Liver (tissue), 3 donors: ENCODE measurements around the gene KIF6.

Experiments
- EGR1 ChIP-seq, 2 donors: IDR thresholded peaks; 2 replicates each; pipeline ENCODE4 v1.6.1; 2016 to 2018; ENCODE audit warnings: antibody characterized with exemption in 2 of 2, low read depth in 2 of 2
- GABPA ChIP-seq, 2 donors: IDR thresholded peaks in 1 of 2; conservative IDR thresholded peaks in 1 of 2; 2 replicates each; pipeline ENCODE4 v1.6.1; 2016; ENCODE audit warnings: antibody characterized with exemption in 2 of 2, mild to moderate bottlenecking in 1 of 2, moderate library complexity in 1 of 2
- HNF4A ChIP-seq, 2 donors: conservative IDR thresholded peaks; 2 replicates each; pipeline ENCODE4 v1.6.1; 2016; ENCODE audit warnings: antibody characterized with exemption in 2 of 2, mild to moderate bottlenecking in 2 of 2
- JUND ChIP-seq, 2 donors: IDR thresholded peaks; 2 replicates each; pipeline ENCODE4 v1.6.1; 2016; ENCODE audit warnings: antibody characterized with exemption in 2 of 2
- RAD21 ChIP-seq, 2 donors: IDR thresholded peaks; 2 replicates each; pipeline ENCODE4 v1.6.1; 2016; ENCODE audit warnings: antibody characterized with exemption in 2 of 2, mild to moderate bottlenecking in 2 of 2
- RXRA ChIP-seq, 2 donors: IDR thresholded peaks; 2 replicates each; pipeline ENCODE4 v1.6.1; 2017 to 2018; ENCODE audit warnings: antibody characterized with exemption in 2 of 2, mild to moderate bottlenecking in 1 of 2
- TAF1 ChIP-seq: conservative IDR thresholded peaks from 2 replicates; pipeline ENCODE4 v1.6.1; 2016; ENCODE audit warnings: antibody characterized with exemption, mild to moderate bottlenecking
- YY1 ChIP-seq: IDR thresholded peaks from 2 replicates; pipeline ENCODE4 v1.6.1; 2016; ENCODE audit warnings: antibody characterized with exemption, mild to moderate bottlenecking
- TF ChIP-seq, protein P1 (sequence below): fragments of 150-350 bp; IDR thresholded peaks from 2 replicates; pipeline ENCODE4 v1.5.1; 2017; ENCODE audit warnings: improper control_type of control experiment, low read depth, low read length; ENCODE audit not compliant: missing input control
- TF ChIP-seq, protein P2 (sequence below): IDR thresholded peaks from 2 replicates; pipeline ENCODE4 v1.6.1; 2016; ENCODE audit warnings: antibody characterized with exemption
- TF ChIP-seq, protein P3 (sequence below): IDR thresholded peaks from 2 replicates; pipeline ENCODE4 v1.6.1; 2016; ENCODE audit warnings: antibody characterized with exemption, mild to moderate bottlenecking
- TF ChIP-seq, protein P4 (sequence below): IDR thresholded peaks from 2 replicates; pipeline ENCODE4 v1.6.1; 2016; ENCODE audit warnings: antibody characterized with exemption
- TF ChIP-seq, protein P5 (sequence below): IDR thresholded peaks from 2 replicates; pipeline ENCODE4 v1.6.1; 2016; ENCODE audit warnings: antibody characterized with exemption
- donor health status: healthy.
- donor health status: healthy.

DNA sequence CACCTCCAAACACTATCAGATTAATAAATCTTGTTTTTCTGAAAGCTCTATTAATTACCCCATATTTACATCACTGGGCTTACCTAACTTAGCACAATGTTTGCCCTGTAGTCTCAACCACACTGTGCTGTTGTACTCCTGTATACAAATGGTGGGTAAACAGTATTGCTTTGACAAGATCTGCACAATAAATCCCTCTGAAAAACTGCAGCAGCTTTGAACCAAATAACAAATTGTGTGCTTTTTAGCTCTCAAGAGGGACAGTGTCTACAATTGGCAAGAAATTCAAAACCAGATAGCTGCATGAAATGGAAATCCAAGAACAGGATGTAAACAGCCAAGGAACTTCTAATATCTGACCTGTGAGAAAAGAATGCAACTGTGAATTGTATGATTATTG, 10.4 kb downstream of the KIF6 start:
- TF ChIP-seq, protein P1, sequence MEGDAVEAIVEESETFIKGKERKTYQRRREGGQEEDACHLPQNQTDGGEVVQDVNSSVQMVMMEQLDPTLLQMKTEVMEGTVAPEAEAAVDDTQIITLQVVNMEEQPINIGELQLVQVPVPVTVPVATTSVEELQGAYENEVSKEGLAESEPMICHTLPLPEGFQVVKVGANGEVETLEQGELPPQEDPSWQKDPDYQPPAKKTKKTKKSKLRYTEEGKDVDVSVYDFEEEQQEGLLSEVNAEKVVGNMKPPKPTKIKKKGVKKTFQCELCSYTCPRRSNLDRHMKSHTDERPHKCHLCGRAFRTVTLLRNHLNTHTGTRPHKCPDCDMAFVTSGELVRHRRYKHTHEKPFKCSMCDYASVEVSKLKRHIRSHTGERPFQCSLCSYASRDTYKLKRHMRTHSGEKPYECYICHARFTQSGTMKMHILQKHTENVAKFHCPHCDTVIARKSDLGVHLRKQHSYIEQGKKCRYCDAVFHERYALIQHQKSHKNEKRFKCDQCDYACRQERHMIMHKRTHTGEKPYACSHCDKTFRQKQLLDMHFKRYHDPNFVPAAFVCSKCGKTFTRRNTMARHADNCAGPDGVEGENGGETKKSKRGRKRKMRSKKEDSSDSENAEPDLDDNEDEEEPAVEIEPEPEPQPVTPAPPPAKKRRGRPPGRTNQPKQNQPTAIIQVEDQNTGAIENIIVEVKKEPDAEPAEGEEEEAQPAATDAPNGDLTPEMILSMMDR: no peak
- TF ChIP-seq, protein P2, sequence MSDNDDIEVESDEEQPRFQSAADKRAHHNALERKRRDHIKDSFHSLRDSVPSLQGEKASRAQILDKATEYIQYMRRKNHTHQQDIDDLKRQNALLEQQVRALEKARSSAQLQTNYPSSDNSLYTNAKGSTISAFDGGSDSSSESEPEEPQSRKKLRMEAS: no peak
- TF ChIP-seq, protein P3, sequence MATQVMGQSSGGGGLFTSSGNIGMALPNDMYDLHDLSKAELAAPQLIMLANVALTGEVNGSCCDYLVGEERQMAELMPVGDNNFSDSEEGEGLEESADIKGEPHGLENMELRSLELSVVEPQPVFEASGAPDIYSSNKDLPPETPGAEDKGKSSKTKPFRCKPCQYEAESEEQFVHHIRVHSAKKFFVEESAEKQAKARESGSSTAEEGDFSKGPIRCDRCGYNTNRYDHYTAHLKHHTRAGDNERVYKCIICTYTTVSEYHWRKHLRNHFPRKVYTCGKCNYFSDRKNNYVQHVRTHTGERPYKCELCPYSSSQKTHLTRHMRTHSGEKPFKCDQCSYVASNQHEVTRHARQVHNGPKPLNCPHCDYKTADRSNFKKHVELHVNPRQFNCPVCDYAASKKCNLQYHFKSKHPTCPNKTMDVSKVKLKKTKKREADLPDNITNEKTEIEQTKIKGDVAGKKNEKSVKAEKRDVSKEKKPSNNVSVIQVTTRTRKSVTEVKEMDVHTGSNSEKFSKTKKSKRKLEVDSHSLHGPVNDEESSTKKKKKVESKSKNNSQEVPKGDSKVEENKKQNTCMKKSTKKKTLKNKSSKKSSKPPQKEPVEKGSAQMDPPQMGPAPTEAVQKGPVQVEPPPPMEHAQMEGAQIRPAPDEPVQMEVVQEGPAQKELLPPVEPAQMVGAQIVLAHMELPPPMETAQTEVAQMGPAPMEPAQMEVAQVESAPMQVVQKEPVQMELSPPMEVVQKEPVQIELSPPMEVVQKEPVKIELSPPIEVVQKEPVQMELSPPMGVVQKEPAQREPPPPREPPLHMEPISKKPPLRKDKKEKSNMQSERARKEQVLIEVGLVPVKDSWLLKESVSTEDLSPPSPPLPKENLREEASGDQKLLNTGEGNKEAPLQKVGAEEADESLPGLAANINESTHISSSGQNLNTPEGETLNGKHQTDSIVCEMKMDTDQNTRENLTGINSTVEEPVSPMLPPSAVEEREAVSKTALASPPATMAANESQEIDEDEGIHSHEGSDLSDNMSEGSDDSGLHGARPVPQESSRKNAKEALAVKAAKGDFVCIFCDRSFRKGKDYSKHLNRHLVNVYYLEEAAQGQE: no peak
- TF ChIP-seq, protein P4, sequence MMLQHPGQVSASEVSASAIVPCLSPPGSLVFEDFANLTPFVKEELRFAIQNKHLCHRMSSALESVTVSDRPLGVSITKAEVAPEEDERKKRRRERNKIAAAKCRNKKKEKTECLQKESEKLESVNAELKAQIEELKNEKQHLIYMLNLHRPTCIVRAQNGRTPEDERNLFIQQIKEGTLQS: no peak
- TF ChIP-seq RAD21 (IDR thresholded peaks at IDR 0.05) (no peak), YY1 (no peak), TAF1 (no peak), GABPA (IDR thresholded peaks at IDR 0.05 in 1 of 2, conservative IDR thresholded peaks at IDR 0.05 in 1 of 2) (no peak), JUND (IDR thresholded peaks at IDR 0.05) (no peak), EGR1 (IDR thresholded peaks at IDR 0.05; ENCODE audit: low read depth in 2 of 2) (no peak), RXRA (IDR thresholded peaks at IDR 0.05) (no peak), HNF4A (conservative IDR thresholded peaks at IDR 0.05) (no peak)
- TF ChIP-seq, protein P5, sequence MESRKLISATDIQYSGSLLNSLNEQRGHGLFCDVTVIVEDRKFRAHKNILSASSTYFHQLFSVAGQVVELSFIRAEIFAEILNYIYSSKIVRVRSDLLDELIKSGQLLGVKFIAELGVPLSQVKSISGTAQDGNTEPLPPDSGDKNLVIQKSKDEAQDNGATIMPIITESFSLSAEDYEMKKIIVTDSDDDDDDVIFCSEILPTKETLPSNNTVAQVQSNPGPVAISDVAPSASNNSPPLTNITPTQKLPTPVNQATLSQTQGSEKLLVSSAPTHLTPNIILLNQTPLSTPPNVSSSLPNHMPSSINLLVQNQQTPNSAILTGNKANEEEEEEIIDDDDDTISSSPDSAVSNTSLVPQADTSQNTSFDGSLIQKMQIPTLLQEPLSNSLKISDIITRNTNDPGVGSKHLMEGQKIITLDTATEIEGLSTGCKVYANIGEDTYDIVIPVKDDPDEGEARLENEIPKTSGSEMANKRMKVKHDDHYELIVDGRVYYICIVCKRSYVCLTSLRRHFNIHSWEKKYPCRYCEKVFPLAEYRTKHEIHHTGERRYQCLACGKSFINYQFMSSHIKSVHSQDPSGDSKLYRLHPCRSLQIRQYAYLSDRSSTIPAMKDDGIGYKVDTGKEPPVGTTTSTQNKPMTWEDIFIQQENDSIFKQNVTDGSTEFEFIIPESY: no peak
